ENCODE results near the gene HNF1B. TPM values are rescaled to one million over a fixed set of nuclear protein-coding genes. Genes with fewer than 3 reads are reported as not detected.

The HNF1B gene
- total RNA-seq, 2 donors from 2014 or later = 22.3 to 37.6 TPM

- TF ChIP-seq, protein P1, sequence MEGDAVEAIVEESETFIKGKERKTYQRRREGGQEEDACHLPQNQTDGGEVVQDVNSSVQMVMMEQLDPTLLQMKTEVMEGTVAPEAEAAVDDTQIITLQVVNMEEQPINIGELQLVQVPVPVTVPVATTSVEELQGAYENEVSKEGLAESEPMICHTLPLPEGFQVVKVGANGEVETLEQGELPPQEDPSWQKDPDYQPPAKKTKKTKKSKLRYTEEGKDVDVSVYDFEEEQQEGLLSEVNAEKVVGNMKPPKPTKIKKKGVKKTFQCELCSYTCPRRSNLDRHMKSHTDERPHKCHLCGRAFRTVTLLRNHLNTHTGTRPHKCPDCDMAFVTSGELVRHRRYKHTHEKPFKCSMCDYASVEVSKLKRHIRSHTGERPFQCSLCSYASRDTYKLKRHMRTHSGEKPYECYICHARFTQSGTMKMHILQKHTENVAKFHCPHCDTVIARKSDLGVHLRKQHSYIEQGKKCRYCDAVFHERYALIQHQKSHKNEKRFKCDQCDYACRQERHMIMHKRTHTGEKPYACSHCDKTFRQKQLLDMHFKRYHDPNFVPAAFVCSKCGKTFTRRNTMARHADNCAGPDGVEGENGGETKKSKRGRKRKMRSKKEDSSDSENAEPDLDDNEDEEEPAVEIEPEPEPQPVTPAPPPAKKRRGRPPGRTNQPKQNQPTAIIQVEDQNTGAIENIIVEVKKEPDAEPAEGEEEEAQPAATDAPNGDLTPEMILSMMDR (IDR thresholded peaks at IDR 0.05) = no peak
- TF ChIP-seq POLR2A (IDR thresholded peaks at IDR 0.05) = no peak
- Histone ChIP-seq H3K27me3 (no peaks in the 10 kb centered on the region), H3K4me1 (no peaks in the 10 kb centered on the region), H3K36me3 (replicated peaks in 1 of 2; ENCODE audit: insufficient read depth in 1 of 2, low read depth in 2 of 2) (no peaks in the 10 kb centered on the region), H3K9me3 (no peaks in the 10 kb centered on the region), H3K4me3 (no peak overlapping the region), H3K27ac (no peak overlapping the region)
- ATAC-seq (no peak), DNase-seq (no peak)
- 61 to 67% methylated on average over 1 of the region's 1 CpG for WGBS, 2 donors
- intact Hi-C loops (cut with DNase I) = no loop called here
Measured at GRCh38 chr17:37678036-37678435, 66.8 kb downstream of the HNF1B start.

- Histone ChIP-seq H3K27me3 (no peaks in the 10 kb centered on the region), H3K4me1 (no peaks in the 10 kb centered on the region), H3K27ac (no peak overlapping the region), H3K36me3 (replicated peaks in 1 of 2; ENCODE audit: insufficient read depth in 1 of 2, low read depth in 2 of 2) (no peaks in the 10 kb centered on the region), H3K4me3 (no peak overlapping the region), H3K9me3 (no peaks in the 10 kb centered on the region)
- intact Hi-C loops (cut with DNase I) = no loop called here
- DNase-seq (no peak), ATAC-seq (no peak)
- TF ChIP-seq, protein P1 (IDR thresholded peaks at IDR 0.05) = no peak
- TF ChIP-seq POLR2A (IDR thresholded peaks at IDR 0.05) = no peak
- 80 to 95% methylated on average over 1 of the region's 1 CpG for WGBS, 2 donors
Measured at GRCh38 chr17:37677021-37677420, 67.8 kb downstream of the HNF1B start.

GRCh38 chr17:37676115-37676925 is 68.5 kb downstream of the HNF1B start:
- DNase-seq (no peak), ATAC-seq (no peak)
- TF ChIP-seq, protein P1 (IDR thresholded peaks at IDR 0.05) = no peak
- TF ChIP-seq POLR2A (IDR thresholded peaks at IDR 0.05) = no peak
- no peaks in the 10 kb centered on the region for H3K9me3 ChIP-seq
- no peak overlapping the region for H3K4me3 ChIP-seq
- H3K27me3 ChIP-seq = no peaks in the 10 kb centered on the region
- WGBS, 2 donors = 32 to 34% methylated on average over 4 to 7 of the region's 7 CpGs
- intact Hi-C loops (cut with DNase I) = no loop called here
- H3K27ac ChIP-seq = no peak overlapping the region
- H3K4me1 ChIP-seq = no peaks in the 10 kb centered on the region
- H3K36me3 ChIP-seq (replicated peaks in 1 of 2; ENCODE audit: insufficient read depth in 1 of 2, low read depth in 2 of 2) = no peaks in the 10 kb centered on the region

DNA sequence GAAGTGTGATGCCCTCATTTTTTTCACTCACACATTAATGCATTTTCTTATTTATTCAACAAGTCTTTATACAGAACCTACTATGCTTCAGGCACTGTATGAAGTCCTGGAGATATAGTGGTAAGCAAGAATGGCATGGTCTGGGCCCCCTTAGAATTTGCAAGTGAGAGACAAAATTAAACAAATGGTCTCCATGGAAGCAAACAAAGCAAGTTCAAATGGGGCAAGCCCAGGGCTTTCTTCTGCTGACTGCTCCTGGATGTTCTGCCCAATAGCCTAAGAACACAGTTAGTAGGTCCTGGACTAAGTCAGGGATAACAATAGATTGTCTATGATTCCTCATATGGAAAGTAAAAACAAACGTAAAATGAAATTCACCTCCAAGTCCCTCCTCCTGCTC is 70.3 kb downstream of the HNF1B start:
- ATAC-seq = no peak
- H3K27ac ChIP-seq = no peak overlapping the region
- intact Hi-C loops (cut with DNase I) = no loop called here
- 82 to 90% methylated on average over 1 of the region's 1 CpG for WGBS, 2 donors
- DNase-seq = no peak
- no peaks in the 10 kb centered on the region for H3K36me3 ChIP-seq (replicated peaks in 1 of 2; ENCODE audit: insufficient read depth in 1 of 2, low read depth in 2 of 2)
- H3K27me3 ChIP-seq = no peaks in the 10 kb centered on the region
- TF ChIP-seq, protein P1 (IDR thresholded peaks at IDR 0.05) = no peak
- TF ChIP-seq POLR2A (IDR thresholded peaks at IDR 0.05) = no peak
- no peaks in the 10 kb centered on the region for H3K9me3 ChIP-seq
- H3K4me3 ChIP-seq = no peak overlapping the region
- no peaks in the 10 kb centered on the region for H3K4me1 ChIP-seq

- intact Hi-C loops (cut with DNase I) = no loop called here
- H3K27me3 ChIP-seq = no peaks in the 10 kb centered on the region
- H3K4me3 ChIP-seq = no peak overlapping the region
- TF ChIP-seq, protein P1 (IDR thresholded peaks at IDR 0.05) = no peak
- TF ChIP-seq POLR2A (IDR thresholded peaks at IDR 0.05) = no peak
- no peak overlapping the region for H3K27ac ChIP-seq
- H3K4me1 ChIP-seq = no peaks in the 10 kb centered on the region
- DNase-seq (no peak), ATAC-seq (no peak)
- 86 to 94% methylated on average over 2 of the region's 2 CpGs for WGBS, 2 donors
- H3K9me3 ChIP-seq = no peaks in the 10 kb centered on the region
- no peaks in the 10 kb centered on the region for H3K36me3 ChIP-seq (replicated peaks in 1 of 2; ENCODE audit: insufficient read depth in 1 of 2, low read depth in 2 of 2)
Measured at GRCh38 chr17:37673386-37673785, 71.5 kb downstream of the HNF1B start.
